NCI-H446 (cell line): ENCODE measurements around the gene MAML2.
A peak's percentile ranks its signal among the peaks of the same experiment; 100 is the strongest.

Experiments used
- DNase-seq, 2 experiments: peaks; one replicate each; lab custom pipeline; 2025; lab: John Stamatoyannopoulos, UW

The MAML2 gene

GRCh38 chr11:96342961-96343711, at the start of gene MAML2:
Gene MAML2 (minus strand): TSS chr11:96343195. CDS start chr11:96341895, 1,300 bp downstream.
- peak; percentile 88 to 95 for DNase-seq

DNA sequence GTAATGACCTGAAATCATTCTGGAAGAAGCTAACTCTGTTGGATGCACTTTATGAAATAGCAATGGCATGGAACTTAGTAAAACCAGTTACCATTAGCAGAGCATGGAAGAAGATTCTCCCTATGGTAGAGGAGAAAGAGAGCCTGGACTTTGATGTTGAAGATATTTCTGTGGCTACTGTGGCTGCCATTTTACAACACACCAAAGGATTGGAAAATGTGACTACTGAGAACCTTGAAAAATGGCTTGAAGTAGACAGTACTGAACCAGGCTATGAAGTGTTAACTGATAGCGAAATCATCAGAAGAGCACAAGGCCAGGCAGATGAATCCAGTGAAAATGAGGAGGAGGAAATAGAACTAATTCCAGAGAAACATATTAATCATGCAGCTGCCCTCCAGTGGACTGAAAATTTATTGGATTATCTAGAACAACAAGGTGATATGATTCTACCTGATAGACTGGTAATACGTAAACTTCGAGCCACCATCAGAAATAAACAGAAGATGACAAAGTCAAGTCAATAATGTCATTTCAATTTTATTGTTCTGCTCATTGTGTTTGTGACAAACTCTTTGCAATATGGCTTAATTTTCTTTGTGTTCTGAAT, 48.8 kb upstream of the MAML2 start:
- no peak for DNase-seq

- no peak for DNase-seq
Measured at GRCh38 chr11:96390488-96390792, 47.4 kb upstream of the MAML2 start.

GRCh38 chr11:96389720-96390487, 46.9 kb upstream of the MAML2 start, which contains the start of the genes CCDC82 and JRKL:
Gene CCDC82 (minus strand): TSS chr11:96389912. CDS start chr11:96384747, 5,165 bp downstream.
Gene JRKL (plus strand): TSS chr11:96390013. CDS start chr11:96390650, 637 bp downstream.
- DNase-seq, result peak; percentile 95 to 97

DNA sequence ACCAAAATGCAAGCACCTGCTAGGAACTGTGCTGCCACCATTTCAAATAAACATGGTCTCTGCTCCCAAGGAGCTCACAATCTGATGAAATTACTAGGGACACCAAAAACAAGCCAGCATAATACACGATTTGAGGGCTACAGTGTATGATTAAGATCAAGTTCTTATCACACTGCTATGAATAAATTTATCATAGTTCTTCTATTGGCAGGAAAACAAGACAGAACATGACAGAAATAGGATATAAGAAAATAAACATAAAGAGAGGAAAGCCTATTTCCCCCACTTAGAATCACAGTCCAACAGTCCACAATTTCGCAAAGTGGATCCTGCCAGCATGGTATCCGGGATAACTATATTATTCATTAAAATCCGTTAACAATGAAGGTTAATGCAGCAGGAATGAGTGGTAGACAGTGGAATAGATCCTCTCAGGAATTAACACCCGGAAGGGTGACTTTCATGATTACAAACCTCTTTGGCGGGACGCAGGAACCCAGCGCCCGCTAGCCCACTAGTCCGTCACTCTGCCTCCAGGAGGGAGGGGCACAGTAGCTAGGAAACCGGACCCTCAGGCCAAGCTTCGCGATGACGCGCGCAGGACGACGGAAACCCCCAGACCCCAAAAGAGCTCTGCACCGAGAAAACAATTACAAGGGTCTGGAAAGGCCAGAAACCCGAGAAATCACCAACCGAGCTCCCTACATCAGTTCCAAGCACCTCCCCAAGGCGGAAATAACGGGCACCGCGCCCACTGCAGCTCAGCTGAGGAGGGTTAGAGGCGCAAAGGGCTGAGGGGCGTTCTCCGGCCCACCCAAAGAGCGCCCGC, 46.1 kb upstream of the MAML2 start:
- DNase-seq, result peak; percentile 68 to 79

GRCh38 chr11:96385187-96385586, 42.2 kb upstream of the MAML2 start:
- no peak for DNase-seq

DNA sequence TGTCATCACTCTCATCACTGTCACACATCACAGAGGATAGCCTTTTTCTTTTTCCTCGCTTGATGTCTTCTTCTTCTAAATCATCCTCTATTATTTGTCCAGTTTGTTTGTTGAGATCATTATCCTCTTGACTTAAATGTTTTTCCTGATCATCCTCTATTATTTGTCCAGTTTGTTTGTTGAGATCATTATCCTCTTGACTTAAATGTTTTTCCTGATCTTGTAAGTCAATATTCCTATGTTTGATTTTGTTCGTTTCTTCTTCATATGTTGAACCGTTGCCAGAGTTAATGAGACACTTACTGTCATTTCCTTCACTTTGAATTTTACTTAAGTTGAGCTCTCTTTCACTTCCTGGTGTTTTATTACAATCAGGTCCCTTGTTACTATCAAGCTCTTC, 41.2 kb upstream of the MAML2 start:
- no peak for DNase-seq

DNA sequence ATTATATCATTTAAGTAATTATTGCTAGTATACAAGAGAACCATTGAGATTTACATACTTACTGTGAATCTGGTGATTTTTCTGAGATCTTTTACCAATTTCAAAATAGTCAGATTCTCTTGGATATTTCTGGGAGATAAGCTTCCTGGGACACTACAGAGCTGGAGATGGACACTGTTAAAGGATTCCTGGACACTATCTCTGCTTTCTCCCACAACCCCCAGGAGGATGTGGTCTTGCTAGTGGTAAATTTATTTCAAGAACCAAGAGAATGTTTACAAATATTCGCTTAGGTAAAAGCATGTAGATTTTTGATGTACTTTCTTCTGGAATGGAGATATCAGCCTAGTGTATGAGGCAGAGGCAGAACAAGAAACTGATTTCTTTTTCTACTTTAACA, 33.8 kb upstream of the MAML2 start:
- DNase-seq, result no peak

GRCh38 chr11:96373826-96374225, 30.8 kb upstream of the MAML2 start:
- DNase-seq, result no peak

GRCh38 chr11:96367342-96367741, 24.3 kb upstream of the MAML2 start:
- no peak for DNase-seq

- DNase-seq, result no peak
Measured at GRCh38 chr11:96366024-96366423, 23.0 kb upstream of the MAML2 start.

GRCh38 chr11:96365493-96365892, 22.5 kb upstream of the MAML2 start:
- no peak for DNase-seq

GRCh38 chr11:96361778-96362177, 18.8 kb upstream of the MAML2 start:
- DNase-seq, result no peak

GRCh38 chr11:96358321-96358720, 15.3 kb upstream of the MAML2 start:
- no peak for DNase-seq

- no peak for DNase-seq
Measured at GRCh38 chr11:96357794-96358193, 14.8 kb upstream of the MAML2 start.

- no peak for DNase-seq
Measured at GRCh38 chr11:96356848-96357247, 13.9 kb upstream of the MAML2 start.

DNA sequence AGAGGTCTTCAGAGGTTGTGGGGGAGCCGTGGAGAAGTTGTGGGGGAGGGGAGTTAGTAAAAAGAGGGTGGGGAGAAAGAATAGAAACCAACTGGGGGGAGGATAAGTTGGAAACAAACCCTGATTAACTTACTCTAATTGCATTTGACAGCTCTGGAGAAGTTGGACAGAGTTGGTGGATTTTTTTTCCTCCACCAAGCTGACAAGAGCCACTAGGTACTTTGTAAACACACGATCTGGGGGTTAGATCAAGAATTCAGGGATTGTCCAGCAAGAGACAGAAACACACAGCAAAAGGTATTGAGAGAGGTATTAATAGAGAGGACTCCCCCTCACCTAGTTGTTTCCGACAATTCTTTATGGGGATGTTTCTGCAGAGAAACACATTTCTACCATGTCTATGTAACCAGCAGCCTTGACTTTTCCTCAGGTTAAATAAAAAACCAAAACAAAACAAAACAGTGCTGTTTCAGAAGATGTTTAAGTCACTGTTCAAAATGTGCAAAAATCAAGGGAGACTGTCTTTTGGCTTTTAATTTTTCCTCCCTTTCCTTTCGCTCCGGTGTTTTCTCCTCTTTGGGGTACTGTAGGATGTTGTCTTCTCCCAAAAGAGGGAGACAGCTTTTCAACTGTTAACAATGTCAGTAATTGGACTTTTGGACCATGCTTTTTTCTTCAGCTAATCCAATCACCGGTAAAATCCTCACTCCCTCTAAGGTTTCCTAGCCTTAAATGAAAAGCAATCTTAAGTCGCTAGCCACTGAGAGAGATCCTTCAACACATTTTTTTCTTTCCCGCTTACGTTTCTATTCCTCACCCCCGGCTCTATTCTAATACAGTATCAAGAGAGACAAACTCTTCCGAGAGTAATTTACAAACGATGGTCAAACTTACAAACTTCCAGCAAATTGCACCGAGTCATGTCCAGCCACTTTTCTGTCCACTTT, 708 bp downstream of the MAML2 start:
- DNase-seq, result no peak

- no peak for DNase-seq
Measured at GRCh38 chr11:96341211-96342013, 1.6 kb downstream of the MAML2 start.

GRCh38 chr11:96340555-96340885, 2.5 kb downstream of the MAML2 start:
- DNase-seq, result no peak
